Thyroid gland (tissue), 4 donors: ENCODE data around the gene CACNB4. TPM values are rescaled to one million over a fixed set of nuclear protein-coding genes. Genes with fewer than 3 reads are reported as not detected.
"Not testable (repeated sequence)": the region's sequence is repeated elsewhere in the genome, so short reads cannot be mapped to it uniquely, and the experiment has no call there.

Experiments
- DNase-seq, 2 donors: peaks; one replicate each; pipeline ENCODE4 v3.0.0-alpha.2; 2019
- H3K27ac ChIP-seq, 3 donors: fragments of 200-600 bp; sonication (generic); 1 replicate in 2 of 3; 2 replicates in 1 of 3; pipeline ENCODE4 v1.5.1; 2016 to 2019; ENCODE audit warnings: mild to moderate bottlenecking in 1 of 3, moderate library complexity in 1 of 3
- H3K27me3 ChIP-seq: fragments of 200-600 bp; sonication (generic); one replicate; pipeline ENCODE4 v1.5.1; 2019
- H3K36me3 ChIP-seq, 2 donors: fragments of 200-600 bp; sonication (generic); one replicate each; pipeline ENCODE4 v1.5.1; 2016 to 2019
- H3K4me1 ChIP-seq, 2 donors: fragments of 200-600 bp; sonication (generic); one replicate each; pipeline ENCODE4 v1.5.1; 2017 to 2019
- H3K4me3 ChIP-seq, 3 donors: fragments of 200-600 bp; sonication (generic); replicated peaks in 1 of 3; 1 replicate in 2 of 3; 2 replicates in 1 of 3; pipeline ENCODE4 v1.5.1; 2016; ENCODE audit warnings: mild to moderate bottlenecking in 1 of 3
- H3K9me3 ChIP-seq: fragments of 200-600 bp; sonication (generic); one replicate; pipeline ENCODE4 v1.5.1; 2017
- CTCF ChIP-seq, 6 experiments: fragments of 200-600 bp in 3 of 6; fragments of 450-650 bp in 3 of 6; sonication (generic) in 3 of 6; IDR thresholded peaks; one replicate each; pipeline ENCODE4 v1.5.1; 2016 to 2019; ENCODE audit warnings: antibody characterized with exemption in 6 of 6, mild to moderate bottlenecking in 2 of 6, inconsistent platforms in 1 of 6, moderate library complexity in 1 of 6
- POLR2A ChIP-seq, 2 donors: fragments of 450-650 bp; IDR thresholded peaks; one replicate each; pipeline ENCODE4 v1.6.1; 2017; ENCODE audit warnings: antibody characterized with exemption in 2 of 2, mild to moderate bottlenecking in 2 of 2, moderate library complexity in 1 of 2
- WGBS, 2 donors: methylation state at CpG; one replicate each; pipeline ENCODE4 v1.1.5; 2017; 5-methylcytosine and 5-hydroxymethylcytosine counted together
- intact Hi-C: fragments of 100-400 bp; cut with DNase I; formaldehyde crosslinking; loops from one replicate; pipeline ENCODE4 v1.15.1; 2023
- total RNA-seq, 4 donors: library from RNA; depleted of rRNA; stranded (reverse); fragments of >200 nt; gene quantifications; one replicate each; pipeline ENCODE4 v1.2.3, GENCODE V29; 2016

The CACNB4 gene
- total RNA-seq, 4 donors from 2014 or later, result 3.0 to 3.6 (median 3.2) TPM

DNA sequence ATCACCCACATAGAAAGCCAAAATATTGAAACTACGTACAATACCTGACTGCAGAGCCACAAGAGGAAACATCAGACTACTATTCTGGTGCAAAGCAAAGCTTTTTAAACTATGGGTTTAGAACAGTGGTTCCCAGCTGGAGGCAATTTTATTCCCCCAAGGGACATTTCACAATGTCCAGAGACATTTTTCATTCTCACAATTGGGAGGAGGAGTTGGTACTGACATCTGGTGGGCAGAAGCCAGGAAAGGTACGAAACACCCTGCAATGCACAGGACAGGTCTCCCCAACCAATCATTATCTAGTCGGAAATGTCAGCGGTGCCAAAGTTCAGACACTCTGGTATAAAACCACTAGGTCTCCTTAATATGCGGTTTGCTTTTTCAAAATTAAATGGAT lies 182.2 kb downstream of the CACNB4 start:
- Histone ChIP-seq H3K4me1 (no peaks in the 10 kb centered on the region), H3K9me3 (no peaks in the 10 kb centered on the region), H3K27me3 (no peaks in the 10 kb centered on the region), H3K36me3 (no peaks in the 10 kb centered on the region), H3K27ac (no peak overlapping the region), H3K4me3 (no peak overlapping the region)
- no peak for DNase-seq
- intact Hi-C loops, result no loop called here
- 82 to 88% methylated on average over 5 of the region's 5 CpGs for WGBS, 2 donors
- no peak for TF ChIP-seq CTCF (IDR thresholded peaks at IDR 0.05)

DNA sequence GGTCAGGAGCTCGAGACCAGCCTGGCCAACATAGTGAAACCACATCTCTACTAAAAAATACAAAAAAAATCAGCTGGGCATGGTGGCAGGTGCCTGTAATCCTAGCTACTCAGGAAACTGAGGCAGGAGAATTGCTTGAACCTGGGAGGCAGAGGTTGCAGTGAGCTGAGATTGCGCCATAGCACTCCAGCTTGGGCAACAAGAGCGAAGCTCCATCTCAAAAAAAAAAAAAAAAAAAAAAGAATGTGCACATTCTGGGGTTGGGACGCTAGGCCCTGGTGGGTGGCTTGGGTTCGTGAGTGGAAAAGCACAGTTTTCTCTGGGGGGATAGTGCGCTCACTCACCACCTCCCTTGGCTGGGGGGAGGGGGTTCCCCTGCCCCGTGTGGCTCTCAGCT lies 183.2 kb downstream of the CACNB4 start:
- H3K27ac ChIP-seq, H3K9me3 ChIP-seq, intact Hi-C loops, H3K36me3 ChIP-seq, DNase-seq, H3K4me1 ChIP-seq, H3K27me3 ChIP-seq, H3K4me3 ChIP-seq: not testable (repeated sequence)
- 91 to 96% methylated on average over 6 of the region's 7 CpGs for WGBS, 2 donors

- WGBS, 2 donors, result 86 to 93% methylated on average over 5 to 6 of the region's 12 CpGs
- H3K9me3 ChIP-seq, result no peaks in the 10 kb centered on the region
- no peak for DNase-seq
- H3K27me3 ChIP-seq, result no peaks in the 10 kb centered on the region
- H3K27ac ChIP-seq, result no peak overlapping the region
- no peak for TF ChIP-seq POLR2A (IDR thresholded peaks at IDR 0.05)
- no peak for TF ChIP-seq CTCF (IDR thresholded peaks at IDR 0.05)
- H3K36me3 ChIP-seq, result no peaks in the 10 kb centered on the region
- intact Hi-C loops, result no loop called here
- H3K4me3 ChIP-seq, result no peak overlapping the region
- no peaks in the 10 kb centered on the region for H3K4me1 ChIP-seq
Observed at GRCh38 chr2:151914989-151915628, 183.7 kb downstream of the CACNB4 start.

- 63 to 71% methylated on average over 2 of the region's 2 CpGs for WGBS, 2 donors
Observed at GRCh38 chr2:151908204-151908882, 190.5 kb downstream of the CACNB4 start.

More at GRCh38 chr2:151908204-151908882, 190.5 kb downstream of the CACNB4 start:
- peak; percentile 10 to 35 for DNase-seq
- Histone ChIP-seq H3K9me3 (no peaks in the 10 kb centered on the region), H3K4me1 (peaks cover 0 to 5% of the 10 kb centered on the region in 2 donors), H3K36me3 (no peaks in the 10 kb centered on the region), H3K27me3 (no peaks in the 10 kb centered on the region), H3K27ac (no peak overlapping the region), H3K4me3 (no peak overlapping the region)
- intact Hi-C loops, result no loop called here
- TF ChIP-seq POLR2A (IDR thresholded peaks at IDR 0.05), result no peak
- TF ChIP-seq CTCF (IDR thresholded peaks at IDR 0.05), result no peak
